Parathyroid adenoma (tissue), 2 donors: Measurements from ENCODE around the gene HMCN1.

Experiments
- H2AFZ ChIP-seq: fragments of 300-600 bp; sonication (generic); one replicate; pipeline ENCODE4 v1.7.0; 2017; ENCODE audit warnings: antibody characterized with exemption, mild to moderate bottlenecking
- H3K27ac ChIP-seq: fragments of 300-600 bp; sonication (generic); one replicate; pipeline ENCODE4 v1.7.0; 2017
- H3K27me3 ChIP-seq: fragments of 300-600 bp; sonication (generic); one replicate; pipeline ENCODE4 v1.7.0; 2017; ENCODE audit warnings: low read length; ENCODE audit not compliant: control insufficient read depth, insufficient read depth
- H3K36me3 ChIP-seq: fragments of 300-600 bp; sonication (generic); one replicate; pipeline ENCODE4 v1.7.0; 2017; ENCODE audit warnings: low read length; ENCODE audit not compliant: control insufficient read depth, insufficient read depth
- H3K4me1 ChIP-seq: fragments of 300-600 bp; sonication (generic); one replicate; pipeline ENCODE4 v1.7.0; 2017; ENCODE audit warnings: control low read depth
- H3K4me2 ChIP-seq: fragments of 300-600 bp; sonication (generic); one replicate; pipeline ENCODE4 v1.7.0; 2017; ENCODE audit warnings: low read length
- H3K4me3 ChIP-seq: fragments of 300-600 bp; sonication (generic); one replicate; pipeline ENCODE4 v1.7.0; 2017; ENCODE audit warnings: low read depth, low read length
- H3K79me2 ChIP-seq: fragments of 300-600 bp; sonication (generic); one replicate; pipeline ENCODE4 v1.7.0; 2017; ENCODE audit warnings: control low read depth
- H3K9ac ChIP-seq: fragments of 300-600 bp; sonication (generic); one replicate; pipeline ENCODE4 v1.7.0; 2017; ENCODE audit warnings: mild to moderate bottlenecking
- H3K9me3 ChIP-seq: fragments of 300-600 bp; sonication (generic); one replicate; pipeline ENCODE4 v1.7.0; 2017; ENCODE audit warnings: low read length; ENCODE audit not compliant: control insufficient read depth
- TF ChIP-seq, protein P1 (sequence below): fragments of 300-600 bp; sonication (generic); IDR thresholded peaks from one replicate; pipeline ENCODE4 v1.7.0; 2017; ENCODE audit warnings: antibody characterized with exemption, mild to moderate bottlenecking
- donor health status: primary hyperparathyroidism.

Gene HMCN1

DNA sequence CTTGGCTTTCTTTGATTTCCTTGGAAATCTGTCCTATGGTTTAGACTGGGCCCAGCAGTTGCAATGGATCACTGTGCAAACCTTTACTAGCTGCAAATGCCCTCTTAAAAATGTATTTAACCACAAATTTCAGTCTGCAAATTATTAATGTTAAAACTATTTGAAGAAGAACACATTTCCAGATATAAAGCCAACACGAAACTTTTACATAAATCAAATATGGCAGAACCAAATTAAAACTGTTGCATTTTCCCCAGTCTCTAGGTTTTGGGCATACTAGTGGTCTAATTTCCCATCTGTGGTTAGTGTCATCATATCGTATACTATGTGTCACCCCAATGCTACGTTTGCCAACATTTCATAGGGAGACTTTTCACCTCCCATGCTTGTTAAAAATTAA is 52.3 kb downstream of the HMCN1 start:
- Histone ChIP-seq H3K27ac (no peak overlapping the region), H3K4me2 (no peak overlapping the region), H3K79me2 (no peaks in the 10 kb centered on the region), H3K9ac (no peak overlapping the region), H3K9me3 (no peaks in the 10 kb centered on the region), H2AFZ (no peak overlapping the region), H3K4me1 (no peaks in the 10 kb centered on the region), H3K4me3 (no peak overlapping the region), H3K27me3 (no peaks in the 10 kb centered on the region), H3K36me3 (no peaks in the 10 kb centered on the region)
- TF ChIP-seq, protein P1, sequence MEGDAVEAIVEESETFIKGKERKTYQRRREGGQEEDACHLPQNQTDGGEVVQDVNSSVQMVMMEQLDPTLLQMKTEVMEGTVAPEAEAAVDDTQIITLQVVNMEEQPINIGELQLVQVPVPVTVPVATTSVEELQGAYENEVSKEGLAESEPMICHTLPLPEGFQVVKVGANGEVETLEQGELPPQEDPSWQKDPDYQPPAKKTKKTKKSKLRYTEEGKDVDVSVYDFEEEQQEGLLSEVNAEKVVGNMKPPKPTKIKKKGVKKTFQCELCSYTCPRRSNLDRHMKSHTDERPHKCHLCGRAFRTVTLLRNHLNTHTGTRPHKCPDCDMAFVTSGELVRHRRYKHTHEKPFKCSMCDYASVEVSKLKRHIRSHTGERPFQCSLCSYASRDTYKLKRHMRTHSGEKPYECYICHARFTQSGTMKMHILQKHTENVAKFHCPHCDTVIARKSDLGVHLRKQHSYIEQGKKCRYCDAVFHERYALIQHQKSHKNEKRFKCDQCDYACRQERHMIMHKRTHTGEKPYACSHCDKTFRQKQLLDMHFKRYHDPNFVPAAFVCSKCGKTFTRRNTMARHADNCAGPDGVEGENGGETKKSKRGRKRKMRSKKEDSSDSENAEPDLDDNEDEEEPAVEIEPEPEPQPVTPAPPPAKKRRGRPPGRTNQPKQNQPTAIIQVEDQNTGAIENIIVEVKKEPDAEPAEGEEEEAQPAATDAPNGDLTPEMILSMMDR, result no peak

DNA sequence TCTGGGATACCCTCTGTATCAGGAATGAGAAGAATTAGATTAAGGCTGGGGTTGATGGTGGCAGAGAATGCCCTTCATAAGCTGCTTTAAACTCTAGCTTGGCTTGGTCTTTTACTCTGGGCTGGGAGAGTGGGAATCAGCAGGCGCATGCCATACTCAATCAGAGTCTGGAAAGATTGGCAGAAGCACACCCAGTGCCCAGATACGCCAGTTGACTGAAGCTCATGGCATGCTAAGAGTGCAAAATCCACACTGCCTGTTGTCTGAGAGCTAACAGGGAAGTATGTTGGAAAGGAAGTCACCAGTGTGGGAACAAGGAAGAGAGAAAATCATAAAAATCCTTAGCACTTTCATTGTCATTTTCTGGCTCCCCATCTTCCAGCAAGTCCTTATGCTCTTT is 53.0 kb downstream of the HMCN1 start:
- Histone ChIP-seq H3K9me3 (no peaks in the 10 kb centered on the region), H3K4me3 (no peak overlapping the region), H2AFZ (no peak overlapping the region), H3K9ac (no peak overlapping the region), H3K4me1 (no peaks in the 10 kb centered on the region), H3K79me2 (no peaks in the 10 kb centered on the region), H3K27me3 (no peaks in the 10 kb centered on the region), H3K36me3 (no peaks in the 10 kb centered on the region), H3K27ac (no peak overlapping the region), H3K4me2 (no peak overlapping the region)
- TF ChIP-seq, protein P1, result no peak

GRCh38 chr1:185788386-185788785 is 54.2 kb downstream of the HMCN1 start:
- no peak overlapping the region for H3K4me3 ChIP-seq

DNA sequence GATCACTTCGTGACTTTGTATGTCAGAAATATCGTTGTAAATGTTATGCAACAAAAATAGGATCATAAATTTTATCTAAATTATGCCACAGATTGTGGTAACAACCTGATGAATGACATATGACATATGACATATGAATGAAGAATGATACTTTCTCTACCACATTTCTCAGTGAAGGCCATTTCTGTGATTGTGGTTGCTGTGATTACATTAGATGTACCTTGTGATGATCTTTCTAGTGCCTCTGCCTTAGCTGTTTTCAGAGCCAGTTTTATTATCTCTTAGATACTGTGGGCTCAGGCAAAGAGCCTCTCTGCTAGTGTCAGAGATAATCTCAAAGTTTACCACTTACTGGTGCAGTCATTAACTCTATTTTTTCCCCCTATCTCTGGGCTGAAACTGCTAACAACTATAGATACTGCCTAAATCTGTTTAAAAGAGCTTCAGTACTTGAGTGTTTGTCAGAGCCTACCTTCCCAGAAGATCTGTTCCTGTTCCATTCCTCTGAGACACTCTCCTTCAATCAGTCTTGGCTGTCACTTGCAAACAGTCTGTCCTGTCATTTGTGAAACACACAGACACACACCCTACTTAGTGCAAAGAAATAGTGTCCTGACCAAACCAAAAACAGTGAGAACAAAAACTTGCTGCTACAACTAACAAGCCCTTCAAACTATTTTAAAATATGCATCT is 55.5 kb downstream of the HMCN1 start:
- H3K36me3 ChIP-seq, result no peaks in the 10 kb centered on the region
- no peaks in the 10 kb centered on the region for H3K27me3 ChIP-seq
- H3K4me3 ChIP-seq, result no peak overlapping the region
- H3K4me2 ChIP-seq, result no peak overlapping the region
- no peak overlapping the region for H2AFZ ChIP-seq
- no peaks in the 10 kb centered on the region for H3K79me2 ChIP-seq
- H3K9ac ChIP-seq, result no peak overlapping the region
- TF ChIP-seq, protein P1, result no peak
- H3K9me3 ChIP-seq, result no peaks in the 10 kb centered on the region
- no peaks in the 10 kb centered on the region for H3K4me1 ChIP-seq
- no peak overlapping the region for H3K27ac ChIP-seq

More at GRCh38 chr1:185788386-185788785, 54.2 kb downstream of the HMCN1 start:
- H3K36me3 ChIP-seq, result no peaks in the 10 kb centered on the region
- no peaks in the 10 kb centered on the region for H3K9me3 ChIP-seq
- H3K79me2 ChIP-seq, result no peaks in the 10 kb centered on the region
- no peaks in the 10 kb centered on the region for H3K4me1 ChIP-seq
- TF ChIP-seq, protein P1, result no peak
- H3K9ac ChIP-seq, result no peak overlapping the region
- no peak overlapping the region for H3K27ac ChIP-seq
- no peak overlapping the region for H2AFZ ChIP-seq
- H3K4me2 ChIP-seq, result no peak overlapping the region
- H3K27me3 ChIP-seq, result no peaks in the 10 kb centered on the region

GRCh38 chr1:185790194-185790735 is 56.1 kb downstream of the HMCN1 start:
- Histone ChIP-seq H3K4me2 (no peak overlapping the region), H3K4me3 (no peak overlapping the region), H2AFZ (no peak overlapping the region), H3K4me1 (no peaks in the 10 kb centered on the region), H3K79me2 (no peaks in the 10 kb centered on the region), H3K27ac (no peak overlapping the region), H3K9me3 (no peaks in the 10 kb centered on the region), H3K27me3 (no peaks in the 10 kb centered on the region), H3K36me3 (no peaks in the 10 kb centered on the region), H3K9ac (no peak overlapping the region)
- TF ChIP-seq, protein P1, result no peak
